ENCODE data around the gene FUT6.
"Not testable (repeated sequence)": the region's sequence is repeated elsewhere in the genome, so short reads cannot be mapped to it uniquely, and the experiment has no call there.

FUT6 gene

GRCh38 chr19:5839065-5840017, at the start of gene FUT6:
FUT6 (minus strand) TSS chr19:5839702; CDS start chr19:5832567, 7,135 bp downstream.
- no peak for DNase-seq

GRCh38 chr19:5884065-5884811, 44.7 kb upstream of the FUT6 start:
- not testable (repeated sequence) for DNase-seq

- DNase-seq, result not testable (repeated sequence)
These were observed 43.8 kb upstream of the FUT6 start for GRCh38 chr19:5883157-5883873.

GRCh38 chr19:5882421-5882968, 43.0 kb upstream of the FUT6 start:
- DNase-seq, result no peak

GRCh38 chr19:5881543-5882299, 42.2 kb upstream of the FUT6 start:
- no peak for DNase-seq

- DNase-seq, result no peak
These were observed 41.1 kb upstream of the FUT6 start for GRCh38 chr19:5880604-5881078.

- no peak for DNase-seq
These were observed 40.7 kb upstream of the FUT6 start for GRCh38 chr19:5880196-5880595.

GRCh38 chr19:5877882-5878281, 38.4 kb upstream of the FUT6 start:
- DNase-seq, result no peak

GRCh38 chr19:5877427-5877826, 37.9 kb upstream of the FUT6 start:
- no peak for DNase-seq

- not testable (repeated sequence) for DNase-seq
These were observed 35.0 kb upstream of the FUT6 start for GRCh38 chr19:5874496-5874895.

- DNase-seq, result no peak
These were observed 34.2 kb upstream of the FUT6 start for GRCh38 chr19:5873617-5874199.

GRCh38 chr19:5870986-5871394, 31.5 kb upstream of the FUT6 start:
- DNase-seq, result no peak

- DNase-seq, result no peak
These were observed 28.0 kb upstream of the FUT6 start for GRCh38 chr19:5867201-5868136.

GRCh38 chr19:5865772-5866171, 26.3 kb upstream of the FUT6 start:
- no peak for DNase-seq

GRCh38 chr19:5864725-5865486, 25.4 kb upstream of the FUT6 start:
- no peak for DNase-seq

GRCh38 chr19:5864013-5864720, 24.7 kb upstream of the FUT6 start:
- DNase-seq, result no peak

- DNase-seq, result no peak
These were observed 23.6 kb upstream of the FUT6 start for GRCh38 chr19:5863030-5863665.

Measured in CD4-positive, alpha-beta T cell treated with Interferon gamma for 1 hour (primary cell).